Mesendoderm (in vitro differentiated cells): ENCODE measurements around the gene OOSP2.
"Not testable (repeated sequence)": the region's sequence is repeated elsewhere in the genome, so short reads cannot be mapped to it uniquely, and the experiment has no call there.

ENCODE experiments used
- DNase-seq: peaks from one replicate; pipeline ENCODE4 v3.0.0; 2013
- H2AK5ac ChIP-seq: 2 replicates; pipeline ENCODE4 v1.6.1; 2013; ENCODE audit warnings: low read length, inconsistent platforms
- H2BK120ac ChIP-seq: 2 replicates; pipeline ENCODE4 v1.6.1; 2013; ENCODE audit warnings: low read depth, mild to moderate bottlenecking, low read length, moderate library complexity, mixed read lengths
- H2BK15ac ChIP-seq: replicated peaks from 2 replicates; pipeline ENCODE4 v1.6.1; 2013; ENCODE audit warnings: low read depth, mild to moderate bottlenecking, moderate library complexity
- H2BK5ac ChIP-seq: 2 replicates; pipeline ENCODE4 v1.6.1; 2013; ENCODE audit warnings: low read length, inconsistent platforms
- H3K18ac ChIP-seq: 2 replicates; pipeline ENCODE4 v1.6.1; 2013; ENCODE audit warnings: mild to moderate bottlenecking, low read length, mixed read lengths
- H3K23ac ChIP-seq: one replicate; pipeline ENCODE4 v1.6.1; 2013; ENCODE audit warnings: low read length
- H3K27ac ChIP-seq: 2 replicates; pipeline ENCODE4 v1.5.1; 2013; ENCODE audit warnings: low read depth, mild to moderate bottlenecking, inconsistent platforms, low read length, moderate library complexity
- H3K27me3 ChIP-seq: 2 replicates; pipeline ENCODE4 v1.6.1; 2013; ENCODE audit warnings: low read length, control low read depth, mild to moderate bottlenecking, inconsistent platforms; ENCODE audit not compliant: insufficient read depth, poor library complexity
- H3K36me3 ChIP-seq: 2 replicates; pipeline ENCODE4 v1.6.1; 2013; ENCODE audit warnings: low read length, inconsistent platforms; ENCODE audit not compliant: control insufficient read depth, insufficient read depth
- H3K4ac ChIP-seq: one replicate; pipeline ENCODE4 v1.6.1; 2013; ENCODE audit warnings: low read depth, mild to moderate bottlenecking, low read length, moderate library complexity
- H3K4me1 ChIP-seq: 2 replicates; pipeline ENCODE4 v1.6.1; 2013; ENCODE audit warnings: low read depth, low read length, inconsistent platforms; ENCODE audit not compliant: control insufficient read depth
- H3K4me2 ChIP-seq: 2 replicates; pipeline ENCODE4 v1.6.1; 2013; ENCODE audit warnings: low read length
- H3K4me3 ChIP-seq: 2 replicates; pipeline ENCODE4 v1.5.1; 2013; ENCODE audit warnings: mild to moderate bottlenecking, low read length
- H3K56ac ChIP-seq: one replicate; pipeline ENCODE4 v1.6.1; 2013; ENCODE audit warnings: low read length
- H3K79me1 ChIP-seq: 2 replicates; pipeline ENCODE4 v1.6.1; 2013; ENCODE audit warnings: low read length, inconsistent platforms
- H3K79me2 ChIP-seq: 2 replicates; pipeline ENCODE4 v1.6.1; 2013; ENCODE audit warnings: mild to moderate bottlenecking, low read length; ENCODE audit not compliant: control insufficient read depth, insufficient read depth
- H3K9ac ChIP-seq: 2 replicates; pipeline ENCODE4 v1.6.1; 2013; ENCODE audit warnings: low read length, inconsistent platforms
- H4K5ac ChIP-seq: one replicate; pipeline ENCODE4 v1.6.1; 2013; ENCODE audit warnings: low read length
- H4K8ac ChIP-seq: one replicate; pipeline ENCODE4 v1.6.1; 2013; ENCODE audit warnings: low read depth, mild to moderate bottlenecking, control low read depth, low read length, moderate library complexity
- WGBS: extraction: QIAGEN DNeasy Blood & Tissue Kit; methylation state at CpG from one replicate; pipeline ENCODE4 v1.1.7; 2013; ENCODE audit warnings: low lambda C conversion rate, missing lambda C conversion rate; ENCODE audit not compliant: insufficient coverage; ENCODE audit errors: extremely low coverage; 5-methylcytosine and 5-hydroxymethylcytosine counted together

The OOSP2 gene

GRCh38 chr11:60065801-60066200 lies 25.6 kb downstream of the OOSP2 start:
- no CpG with 5 or more reads among the region's 1 CpG for WGBS
- H3K79me2 ChIP-seq: no peaks in the 10 kb centered on the region

GRCh38 chr11:60069450-60069849 lies 29.2 kb downstream of the OOSP2 start:
- DNase-seq: peak; percentile 5
- Histone ChIP-seq H2BK120ac (no peak overlapping the region), H3K4ac (no peak overlapping the region), H2BK15ac (no peak overlapping the region), H3K36me3 (no peaks in the 10 kb centered on the region), H3K27ac (no peak overlapping the region), H3K18ac (no peak overlapping the region), H3K4me3 (no peak overlapping the region), H3K27me3 (no peaks in the 10 kb centered on the region), H3K4me1 (peaks cover 2% of the 10 kb centered on the region), H3K79me2 (no peaks in the 10 kb centered on the region), H3K79me1 (no peaks in the 10 kb centered on the region), H2AK5ac (no peak overlapping the region), H3K4me2 (no peak overlapping the region), H2BK5ac (no peak overlapping the region), H3K23ac (no peak overlapping the region), H4K5ac (no peak overlapping the region), H3K56ac (no peak overlapping the region), H3K9ac (no peak overlapping the region), H4K8ac (no peak overlapping the region)
- WGBS: no CpG with 5 or more reads among the region's 2 CpGs

More at GRCh38 chr11:60065801-60066200, 25.6 kb downstream of the OOSP2 start:
- H4K5ac ChIP-seq: no peak overlapping the region
- H3K27me3 ChIP-seq: no peaks in the 10 kb centered on the region
- no peaks in the 10 kb centered on the region for H3K36me3 ChIP-seq
- H3K18ac ChIP-seq: no peak overlapping the region
- no peak for DNase-seq
- H3K9ac ChIP-seq: no peak overlapping the region
- H3K4me1 ChIP-seq: peaks cover 2% of the 10 kb centered on the region
- no peak overlapping the region for H3K4ac ChIP-seq
- H3K4me3 ChIP-seq: no peak overlapping the region
- H3K23ac ChIP-seq: no peak overlapping the region
- H4K8ac ChIP-seq: no peak overlapping the region
- no peak overlapping the region for H3K27ac ChIP-seq
- H2BK5ac ChIP-seq: no peak overlapping the region
- H2BK15ac ChIP-seq: no peak overlapping the region
- no peak overlapping the region for H2BK120ac ChIP-seq
- H3K4me2 ChIP-seq: no peak overlapping the region
- H2AK5ac ChIP-seq: no peak overlapping the region
- no peak overlapping the region for H3K56ac ChIP-seq
- no peaks in the 10 kb centered on the region for H3K79me1 ChIP-seq

GRCh38 chr11:60071644-60072043 lies 31.4 kb downstream of the OOSP2 start:
- H2BK120ac ChIP-seq, H3K79me2 ChIP-seq, H3K4me1 ChIP-seq, H3K4me3 ChIP-seq, H3K4me2 ChIP-seq, H2BK15ac ChIP-seq, H3K27ac ChIP-seq, H4K5ac ChIP-seq, H3K4ac ChIP-seq, H3K79me1 ChIP-seq, H3K27me3 ChIP-seq, DNase-seq, H3K18ac ChIP-seq, H3K9ac ChIP-seq, H3K56ac ChIP-seq, H3K23ac ChIP-seq, H4K8ac ChIP-seq, H3K36me3 ChIP-seq, H2AK5ac ChIP-seq, H2BK5ac ChIP-seq: not testable (repeated sequence)
- no CpG with 5 or more reads among the region's 6 CpGs for WGBS

- no peak for DNase-seq
- Histone ChIP-seq H3K23ac (no peak overlapping the region), H3K4me2 (no peak overlapping the region), H3K27me3 (no peaks in the 10 kb centered on the region), H4K5ac (no peak overlapping the region), H4K8ac (no peak overlapping the region), H3K4me3 (no peak overlapping the region), H3K56ac (no peak overlapping the region), H2AK5ac (no peak overlapping the region), H3K36me3 (no peaks in the 10 kb centered on the region), H3K27ac (no peak overlapping the region), H3K79me2 (no peaks in the 10 kb centered on the region), H3K9ac (no peak overlapping the region), H2BK15ac (no peak overlapping the region), H3K79me1 (no peaks in the 10 kb centered on the region), H3K4me1 (no peaks in the 10 kb centered on the region), H2BK5ac (no peak overlapping the region), H3K4ac (no peak overlapping the region), H2BK120ac (no peak overlapping the region), H3K18ac (no peak overlapping the region)
- WGBS: no CpG with 5 or more reads among the region's 15 CpGs
These were observed 37.1 kb downstream of the OOSP2 start for GRCh38 chr11:60077216-60077817.

GRCh38 chr11:60077981-60078380 lies 37.8 kb downstream of the OOSP2 start:
- H3K18ac ChIP-seq: no peak overlapping the region
- H3K4ac ChIP-seq: no peak overlapping the region
- no peak overlapping the region for H3K27ac ChIP-seq
- no peaks in the 10 kb centered on the region for H3K36me3 ChIP-seq
- no peak overlapping the region for H2BK15ac ChIP-seq
- H4K8ac ChIP-seq: no peak overlapping the region
- H3K27me3 ChIP-seq: no peaks in the 10 kb centered on the region
- H3K56ac ChIP-seq: no peak overlapping the region
- WGBS: no CpG with 5 or more reads among the region's 1 CpG
- H2BK120ac ChIP-seq: no peak overlapping the region
- H2AK5ac ChIP-seq: no peak overlapping the region
- H3K79me1 ChIP-seq: no peaks in the 10 kb centered on the region
- no peak overlapping the region for H4K5ac ChIP-seq
- H3K9ac ChIP-seq: no peak overlapping the region
- H2BK5ac ChIP-seq: no peak overlapping the region
- no peaks in the 10 kb centered on the region for H3K79me2 ChIP-seq
- no peak overlapping the region for H3K4me3 ChIP-seq
- no peak for DNase-seq
- H3K4me1 ChIP-seq: no peaks in the 10 kb centered on the region
- no peak overlapping the region for H3K4me2 ChIP-seq
- H3K23ac ChIP-seq: no peak overlapping the region

GRCh38 chr11:60078745-60079144 lies 38.5 kb downstream of the OOSP2 start:
- Histone ChIP-seq H3K23ac (no peak overlapping the region), H3K56ac (no peak overlapping the region), H4K8ac (no peak overlapping the region), H2BK5ac (no peak overlapping the region), H2BK15ac (no peak overlapping the region), H3K36me3 (no peaks in the 10 kb centered on the region), H2BK120ac (no peak overlapping the region), H3K27ac (no peak overlapping the region), H3K4me3 (no peak overlapping the region), H3K79me1 (no peaks in the 10 kb centered on the region), H3K18ac (no peak overlapping the region), H3K9ac (no peak overlapping the region), H3K4ac (no peak overlapping the region), H4K5ac (no peak overlapping the region), H2AK5ac (no peak overlapping the region), H3K27me3 (no peaks in the 10 kb centered on the region), H3K79me2 (no peaks in the 10 kb centered on the region), H3K4me1 (no peaks in the 10 kb centered on the region), H3K4me2 (no peak overlapping the region)
- no peak for DNase-seq
- no CpG with 5 or more reads among the region's 4 CpGs for WGBS
